GM06990 (cell line): ENCODE results near the gene GNAS-AS1.

Experiments
- DNase-seq: peaks from one replicate; pipeline ENCODE4 v3.0.0-alpha.2; 2011; ENCODE audit not compliant: insufficient read length; ENCODE audit errors: extremely low read depth
- H3K27me3 ChIP-seq: replicated peaks from 2 replicates; pipeline ENCODE4 v1.6.0; 2011; ENCODE audit warnings: low read length; ENCODE audit not compliant: control insufficient read depth, insufficient read depth
- H3K36me3 ChIP-seq: 2 replicates; pipeline ENCODE4 v1.5.1; 2011; ENCODE audit warnings: low read length; ENCODE audit not compliant: control insufficient read depth, insufficient read depth
- H3K4me3 ChIP-seq: replicated peaks from 2 replicates; pipeline ENCODE4 v1.5.1; 2011; ENCODE audit warnings: low read depth, mild to moderate bottlenecking, control low read depth, low read length
- CTCF ChIP-seq: IDR thresholded peaks from 2 replicates; pipeline ENCODE4 v1.5.1; 2011; ENCODE audit warnings: low read length, control low read depth, mild to moderate bottlenecking, inconsistent platforms; ENCODE audit not compliant: insufficient read depth, poor library complexity, severe bottlenecking

GNAS-AS1 gene

GRCh38 chr20:58808271-58809046 lies 42.2 kb downstream of the GNAS-AS1 start:
- Histone ChIP-seq H3K27me3 (peaks cover 3% of the 10 kb centered on the region), H3K36me3 (no peaks in the 10 kb centered on the region), H3K4me3 (no peak overlapping the region)
- no peak for DNase-seq
- no peak for TF ChIP-seq CTCF

- Histone ChIP-seq H3K36me3 (no peaks in the 10 kb centered on the region), H3K4me3 (no peak overlapping the region), H3K27me3 (peaks cover 2% of the 10 kb centered on the region)
- no peak for TF ChIP-seq CTCF
- no peak for DNase-seq
Observed at GRCh38 chr20:58807801-58808200, 42.9 kb downstream of the GNAS-AS1 start.

- Histone ChIP-seq H3K4me3 (no peak overlapping the region), H3K36me3 (no peaks in the 10 kb centered on the region), H3K27me3 (peaks cover 2% of the 10 kb centered on the region)
- DNase-seq: no peak
- no peak for TF ChIP-seq CTCF
Observed at GRCh38 chr20:58803533-58803932, 47.2 kb downstream of the GNAS-AS1 start.

GRCh38 chr20:58802061-58802460 lies 48.6 kb downstream of the GNAS-AS1 start:
- Histone ChIP-seq H3K27me3 (peaks cover 2% of the 10 kb centered on the region), H3K4me3 (no peak overlapping the region), H3K36me3 (no peaks in the 10 kb centered on the region)
- no peak for TF ChIP-seq CTCF
- no peak for DNase-seq

GRCh38 chr20:58800134-58800871 lies 50.4 kb downstream of the GNAS-AS1 start:
- Histone ChIP-seq H3K27me3 (peaks cover 2% of the 10 kb centered on the region), H3K36me3 (no peaks in the 10 kb centered on the region), H3K4me3 (no peak overlapping the region)
- DNase-seq: no peak
- TF ChIP-seq CTCF: no peak
